ENCODE measurements around the gene SPOPL.

SPOPL gene

GRCh38 chr2:138499684-138500083 is 1.9 kb upstream of the SPOPL start:
- no peak for TF ChIP-seq SIN3A (IDR thresholded peaks at IDR 0.05; ENCODE audit: borderline replicate concordance, insufficient read depth, low read length)
- no peak for TF ChIP-seq POLR2AphosphoS5 (IDR thresholded peaks at IDR 0.05; ENCODE audit: low read depth, low read length)
- TF ChIP-seq FOXP2 (optimal IDR thresholded peaks at IDR 0.05; ENCODE audit: borderline replicate concordance, extremely low read depth, extremely low read length, insufficient read depth) = no peak
- no peak for TF ChIP-seq REST (IDR thresholded peaks at IDR 0.05; ENCODE audit: insufficient read depth in 1 of 2, low read depth in 2 of 2, low read length in 2 of 2)
- no peak for TF ChIP-seq TAF1 (IDR thresholded peaks at IDR 0.05; ENCODE audit: borderline replicate concordance, insufficient read depth, low read length)

GRCh38 chr2:138500592-138501424 is 762 bp upstream of the SPOPL start:
- no peak for TF ChIP-seq TAF1 (IDR thresholded peaks at IDR 0.05; ENCODE audit: borderline replicate concordance, insufficient read depth, low read length)
- TF ChIP-seq POLR2AphosphoS5 (IDR thresholded peaks at IDR 0.05; ENCODE audit: low read depth, low read length) = no peak
- no peak for TF ChIP-seq FOXP2 (optimal IDR thresholded peaks at IDR 0.05; ENCODE audit: borderline replicate concordance, extremely low read depth, extremely low read length, insufficient read depth)
- no peak for TF ChIP-seq SIN3A (IDR thresholded peaks at IDR 0.05; ENCODE audit: borderline replicate concordance, insufficient read depth, low read length)
- TF ChIP-seq REST (IDR thresholded peaks at IDR 0.05; ENCODE audit: insufficient read depth in 1 of 2, low read depth in 2 of 2, low read length in 2 of 2) = no peak

GRCh38 chr2:138502255-138503086 is 901 bp downstream of the SPOPL start:
- peak; percentile 8; the same call in 1 of the 2 replicates for TF ChIP-seq SIN3A (IDR thresholded peaks at IDR 0.05; ENCODE audit: borderline replicate concordance, insufficient read depth, low read length)
- TF ChIP-seq TAF1 (IDR thresholded peaks at IDR 0.05; ENCODE audit: borderline replicate concordance, insufficient read depth, low read length) = no peak

GRCh38 chr2:138503087-138503442 is 1.5 kb downstream of the SPOPL start:
- TF ChIP-seq REST (IDR thresholded peaks at IDR 0.05; ENCODE audit: insufficient read depth in 1 of 2, low read depth in 2 of 2, low read length in 2 of 2) (no peak), TAF1 (IDR thresholded peaks at IDR 0.05; ENCODE audit: borderline replicate concordance, insufficient read depth, low read length) (no peak), POLR2AphosphoS5 (IDR thresholded peaks at IDR 0.05; ENCODE audit: low read depth, low read length) (no peak), FOXP2 (optimal IDR thresholded peaks at IDR 0.05; ENCODE audit: borderline replicate concordance, extremely low read depth, extremely low read length, insufficient read depth) (no peak), SIN3A (IDR thresholded peaks at IDR 0.05; ENCODE audit: borderline replicate concordance, insufficient read depth, low read length) (no peak)

- TF ChIP-seq TAF1 (IDR thresholded peaks at IDR 0.05; ENCODE audit: borderline replicate concordance, insufficient read depth, low read length) (no peak), POLR2AphosphoS5 (IDR thresholded peaks at IDR 0.05; ENCODE audit: low read depth, low read length) (no peak), REST (IDR thresholded peaks at IDR 0.05; ENCODE audit: insufficient read depth in 1 of 2, low read depth in 2 of 2, low read length in 2 of 2) (no peak), SIN3A (IDR thresholded peaks at IDR 0.05; ENCODE audit: borderline replicate concordance, insufficient read depth, low read length) (no peak), FOXP2 (optimal IDR thresholded peaks at IDR 0.05; ENCODE audit: borderline replicate concordance, extremely low read depth, extremely low read length, insufficient read depth) (no peak)
Observed at GRCh38 chr2:138503652-138504051, 2.1 kb downstream of the SPOPL start.
